ENCODE results near the gene PRR15. TPM values are rescaled to one million over a fixed set of nuclear protein-coding genes. Genes with fewer than 3 reads are reported as not detected.

Gene PRR15
- total and polyA plus RNA-seq, 2 donors from 2014 or later, result 21.2 to 27.5 TPM

GRCh38 chr7:29599026-29599425 lies 35.4 kb downstream of the PRR15 start:
- H3K27me3 ChIP-seq (ENCODE audit: control insufficient read depth, insufficient read depth, low read length), result no peaks in the 10 kb centered on the region
- H3K4me1 ChIP-seq (ENCODE audit: control insufficient read depth in 2 of 3, insufficient read depth in 2 of 3, low read depth in 1 of 3, low read length in 3 of 3), result no peaks in the 10 kb centered on the region
- TF ChIP-seq, protein P1, sequence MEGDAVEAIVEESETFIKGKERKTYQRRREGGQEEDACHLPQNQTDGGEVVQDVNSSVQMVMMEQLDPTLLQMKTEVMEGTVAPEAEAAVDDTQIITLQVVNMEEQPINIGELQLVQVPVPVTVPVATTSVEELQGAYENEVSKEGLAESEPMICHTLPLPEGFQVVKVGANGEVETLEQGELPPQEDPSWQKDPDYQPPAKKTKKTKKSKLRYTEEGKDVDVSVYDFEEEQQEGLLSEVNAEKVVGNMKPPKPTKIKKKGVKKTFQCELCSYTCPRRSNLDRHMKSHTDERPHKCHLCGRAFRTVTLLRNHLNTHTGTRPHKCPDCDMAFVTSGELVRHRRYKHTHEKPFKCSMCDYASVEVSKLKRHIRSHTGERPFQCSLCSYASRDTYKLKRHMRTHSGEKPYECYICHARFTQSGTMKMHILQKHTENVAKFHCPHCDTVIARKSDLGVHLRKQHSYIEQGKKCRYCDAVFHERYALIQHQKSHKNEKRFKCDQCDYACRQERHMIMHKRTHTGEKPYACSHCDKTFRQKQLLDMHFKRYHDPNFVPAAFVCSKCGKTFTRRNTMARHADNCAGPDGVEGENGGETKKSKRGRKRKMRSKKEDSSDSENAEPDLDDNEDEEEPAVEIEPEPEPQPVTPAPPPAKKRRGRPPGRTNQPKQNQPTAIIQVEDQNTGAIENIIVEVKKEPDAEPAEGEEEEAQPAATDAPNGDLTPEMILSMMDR (IDR thresholded peaks at IDR 0.05; ENCODE audit: borderline replicate concordance, extremely low read depth, insufficient read depth), result no peak
- H3K9ac ChIP-seq (ENCODE audit: low read length in 3 of 3), result no peak overlapping the region
- H3K36me3 ChIP-seq (ENCODE audit: control insufficient read depth in 2 of 3, insufficient read depth in 3 of 3, low read length in 3 of 3), result no peaks in the 10 kb centered on the region
- DNase-seq, result no peak
- intact Hi-C loops (cut with DNase I), result no loop called here
- no peaks in the 10 kb centered on the region for H3K9me3 ChIP-seq (ENCODE audit: control insufficient read depth in 2 of 3, insufficient read depth in 1 of 3, low read length in 3 of 3)
- no peak overlapping the region for H3K4me3 ChIP-seq (ENCODE audit: low read length in 3 of 3)
- no peak overlapping the region for H3K27ac ChIP-seq (ENCODE audit: low read depth in 2 of 2, low read length in 2 of 2)
- FAIRE-seq, result no peak

- Histone ChIP-seq H3K9me3 (ENCODE audit: control insufficient read depth in 2 of 3, insufficient read depth in 1 of 3, low read length in 3 of 3) (no peaks in the 10 kb centered on the region), H3K27ac (ENCODE audit: low read depth in 2 of 2, low read length in 2 of 2) (no peak overlapping the region), H3K36me3 (ENCODE audit: control insufficient read depth in 2 of 3, insufficient read depth in 3 of 3, low read length in 3 of 3) (no peaks in the 10 kb centered on the region), H3K27me3 (ENCODE audit: control insufficient read depth, insufficient read depth, low read length) (no peaks in the 10 kb centered on the region), H3K4me1 (ENCODE audit: control insufficient read depth in 2 of 3, insufficient read depth in 2 of 3, low read depth in 1 of 3, low read length in 3 of 3) (no peaks in the 10 kb centered on the region), H3K4me3 (ENCODE audit: low read length in 3 of 3) (no peak overlapping the region), H3K9ac (ENCODE audit: low read length in 3 of 3) (no peak overlapping the region)
- TF ChIP-seq, protein P1 (IDR thresholded peaks at IDR 0.05; ENCODE audit: borderline replicate concordance, extremely low read depth, insufficient read depth), result no peak
- intact Hi-C loops (cut with DNase I), result no loop called here
- no peak for DNase-seq
- no peak for FAIRE-seq
Observed at GRCh38 chr7:29600661-29601060, 37.0 kb downstream of the PRR15 start.

- H3K4me1 ChIP-seq (ENCODE audit: control insufficient read depth in 2 of 3, insufficient read depth in 2 of 3, low read depth in 1 of 3, low read length in 3 of 3), result no peaks in the 10 kb centered on the region
- H3K4me3 ChIP-seq (ENCODE audit: low read length in 3 of 3), result no peak overlapping the region
- H3K36me3 ChIP-seq (ENCODE audit: control insufficient read depth in 2 of 3, insufficient read depth in 3 of 3, low read length in 3 of 3), result no peaks in the 10 kb centered on the region
- no peaks in the 10 kb centered on the region for H3K27me3 ChIP-seq (ENCODE audit: control insufficient read depth, insufficient read depth, low read length)
- no peak overlapping the region for H3K9ac ChIP-seq (ENCODE audit: low read length in 3 of 3)
- DNase-seq, result no peak
- H3K27ac ChIP-seq (ENCODE audit: low read depth in 2 of 2, low read length in 2 of 2), result no peak overlapping the region
- FAIRE-seq, result no peak
- no peaks in the 10 kb centered on the region for H3K9me3 ChIP-seq (ENCODE audit: control insufficient read depth in 2 of 3, insufficient read depth in 1 of 3, low read length in 3 of 3)
- TF ChIP-seq, protein P1 (IDR thresholded peaks at IDR 0.05; ENCODE audit: borderline replicate concordance, extremely low read depth, insufficient read depth), result no peak
- intact Hi-C loops (cut with DNase I), result no loop called here
Observed at GRCh38 chr7:29604052-29604451, 40.4 kb downstream of the PRR15 start.

- Histone ChIP-seq H3K27me3 (ENCODE audit: control insufficient read depth, insufficient read depth, low read length) (no peaks in the 10 kb centered on the region), H3K9me3 (ENCODE audit: control insufficient read depth in 2 of 3, insufficient read depth in 1 of 3, low read length in 3 of 3) (no peaks in the 10 kb centered on the region), H3K4me3 (ENCODE audit: low read length in 3 of 3) (no peak overlapping the region), H3K36me3 (ENCODE audit: control insufficient read depth in 2 of 3, insufficient read depth in 3 of 3, low read length in 3 of 3) (no peaks in the 10 kb centered on the region), H3K27ac (ENCODE audit: low read depth in 2 of 2, low read length in 2 of 2) (no peak overlapping the region), H3K9ac (ENCODE audit: low read length in 3 of 3) (no peak overlapping the region), H3K4me1 (ENCODE audit: control insufficient read depth in 2 of 3, insufficient read depth in 2 of 3, low read depth in 1 of 3, low read length in 3 of 3) (no peaks in the 10 kb centered on the region)
- TF ChIP-seq, protein P1 (IDR thresholded peaks at IDR 0.05; ENCODE audit: borderline replicate concordance, extremely low read depth, insufficient read depth), result no peak
- intact Hi-C loops (cut with DNase I), result no loop called here
- no peak for DNase-seq
- FAIRE-seq, result peak; percentile 73
Observed at GRCh38 chr7:29604702-29605101, 41.1 kb downstream of the PRR15 start.

Measured in kidney (tissue), 14 donors.